Measurements from ENCODE around the gene MRC1.
"Not testable (repeated sequence)": the region's sequence is repeated elsewhere in the genome, so short reads cannot be mapped to it uniquely, and the experiment has no call there.

Gene MRC1

GRCh38 chr10:17912754-17913153, 103.6 kb downstream of the MRC1 start:
- Histone ChIP-seq H3K4me1 (ENCODE audit: control insufficient read depth in 1 of 2, insufficient read depth in 2 of 2, low read length in 2 of 2) (no peaks in the 10 kb centered on the region), H3K27ac (ENCODE audit: low read depth, low read length) (no peak overlapping the region), H3K27me3 (ENCODE audit: control insufficient read depth in 1 of 2, insufficient read depth in 2 of 2, low read length in 2 of 2) (no peaks in the 10 kb centered on the region)

GRCh38 chr10:17913604-17914003, 104.5 kb downstream of the MRC1 start:
- H3K27me3 ChIP-seq (ENCODE audit: control insufficient read depth in 1 of 2, insufficient read depth in 2 of 2, low read length in 2 of 2) = no peaks in the 10 kb centered on the region
- no peak overlapping the region for H3K27ac ChIP-seq (ENCODE audit: low read depth, low read length)
- H3K9ac ChIP-seq (ENCODE audit: low read depth in 1 of 2, low read length in 2 of 2) = no peak overlapping the region
- no peaks in the 10 kb centered on the region for H3K36me3 ChIP-seq (ENCODE audit: control insufficient read depth in 1 of 2, insufficient read depth in 2 of 2, low read length in 2 of 2)
- H3K9me3 ChIP-seq (ENCODE audit: control insufficient read depth in 1 of 2, low read length in 2 of 2) = no peaks in the 10 kb centered on the region
- no peaks in the 10 kb centered on the region for H3K4me1 ChIP-seq (ENCODE audit: control insufficient read depth in 1 of 2, insufficient read depth in 2 of 2, low read length in 2 of 2)
- no peak overlapping the region for H3K4me3 ChIP-seq (ENCODE audit: low read depth in 1 of 2, low read length in 2 of 2)

More at GRCh38 chr10:17912754-17913153, 103.6 kb downstream of the MRC1 start:
- Histone ChIP-seq H3K9me3 (ENCODE audit: control insufficient read depth in 1 of 2, low read length in 2 of 2) (no peaks in the 10 kb centered on the region), H3K4me3 (ENCODE audit: low read depth in 1 of 2, low read length in 2 of 2) (no peak overlapping the region), H3K36me3 (ENCODE audit: control insufficient read depth in 1 of 2, insufficient read depth in 2 of 2, low read length in 2 of 2) (no peaks in the 10 kb centered on the region), H3K9ac (ENCODE audit: low read depth in 1 of 2, low read length in 2 of 2) (no peak overlapping the region)

- Histone ChIP-seq H3K9ac (ENCODE audit: low read depth in 1 of 2, low read length in 2 of 2) (no peak overlapping the region), H3K4me1 (ENCODE audit: control insufficient read depth in 1 of 2, insufficient read depth in 2 of 2, low read length in 2 of 2) (no peaks in the 10 kb centered on the region), H3K36me3 (ENCODE audit: control insufficient read depth in 1 of 2, insufficient read depth in 2 of 2, low read length in 2 of 2) (no peaks in the 10 kb centered on the region), H3K9me3 (ENCODE audit: control insufficient read depth in 1 of 2, low read length in 2 of 2) (no peaks in the 10 kb centered on the region), H3K4me3 (ENCODE audit: low read depth in 1 of 2, low read length in 2 of 2) (no peak overlapping the region), H3K27me3 (ENCODE audit: control insufficient read depth in 1 of 2, insufficient read depth in 2 of 2, low read length in 2 of 2) (no peaks in the 10 kb centered on the region), H3K27ac (ENCODE audit: low read depth, low read length) (no peak overlapping the region)
Observed at GRCh38 chr10:17914169-17915045, 105.3 kb downstream of the MRC1 start.

GRCh38 chr10:17915181-17915580, 106.0 kb downstream of the MRC1 start:
- no peaks in the 10 kb centered on the region for H3K9me3 ChIP-seq (ENCODE audit: control insufficient read depth in 1 of 2, low read length in 2 of 2)

GRCh38 chr10:17918187-17918903, 109.2 kb downstream of the MRC1 start:
- Histone ChIP-seq H3K9ac (ENCODE audit: low read depth in 1 of 2, low read length in 2 of 2) (no peak overlapping the region), H3K4me1 (ENCODE audit: control insufficient read depth in 1 of 2, insufficient read depth in 2 of 2, low read length in 2 of 2) (no peaks in the 10 kb centered on the region), H3K27me3 (ENCODE audit: control insufficient read depth in 1 of 2, insufficient read depth in 2 of 2, low read length in 2 of 2) (no peaks in the 10 kb centered on the region), H3K4me3 (ENCODE audit: low read depth in 1 of 2, low read length in 2 of 2) (no peak overlapping the region), H3K27ac (ENCODE audit: low read depth, low read length) (no peak overlapping the region), H3K9me3 (ENCODE audit: control insufficient read depth in 1 of 2, low read length in 2 of 2) (no peaks in the 10 kb centered on the region), H3K36me3 (ENCODE audit: control insufficient read depth in 1 of 2, insufficient read depth in 2 of 2, low read length in 2 of 2) (no peaks in the 10 kb centered on the region)

More at GRCh38 chr10:17915181-17915580, 106.0 kb downstream of the MRC1 start:
- Histone ChIP-seq H3K27me3 (ENCODE audit: control insufficient read depth in 1 of 2, insufficient read depth in 2 of 2, low read length in 2 of 2) (no peaks in the 10 kb centered on the region), H3K27ac (ENCODE audit: low read depth, low read length) (no peak overlapping the region), H3K36me3 (ENCODE audit: control insufficient read depth in 1 of 2, insufficient read depth in 2 of 2, low read length in 2 of 2) (no peaks in the 10 kb centered on the region), H3K4me3 (ENCODE audit: low read depth in 1 of 2, low read length in 2 of 2) (no peak overlapping the region), H3K9ac (ENCODE audit: low read depth in 1 of 2, low read length in 2 of 2) (no peak overlapping the region), H3K4me1 (ENCODE audit: control insufficient read depth in 1 of 2, insufficient read depth in 2 of 2, low read length in 2 of 2) (no peaks in the 10 kb centered on the region)

GRCh38 chr10:17921378-17921777, 112.2 kb downstream of the MRC1 start:
- Histone ChIP-seq H3K4me3 (ENCODE audit: low read depth in 1 of 2, low read length in 2 of 2) (no peak overlapping the region), H3K27me3 (ENCODE audit: control insufficient read depth in 1 of 2, insufficient read depth in 2 of 2, low read length in 2 of 2) (no peaks in the 10 kb centered on the region), H3K36me3 (ENCODE audit: control insufficient read depth in 1 of 2, insufficient read depth in 2 of 2, low read length in 2 of 2) (no peaks in the 10 kb centered on the region), H3K27ac (ENCODE audit: low read depth, low read length) (no peak overlapping the region), H3K9ac (ENCODE audit: low read depth in 1 of 2, low read length in 2 of 2) (no peak overlapping the region), H3K4me1 (ENCODE audit: control insufficient read depth in 1 of 2, insufficient read depth in 2 of 2, low read length in 2 of 2) (no peaks in the 10 kb centered on the region), H3K9me3 (ENCODE audit: control insufficient read depth in 1 of 2, low read length in 2 of 2) (no peaks in the 10 kb centered on the region)

- H3K27ac ChIP-seq (ENCODE audit: low read depth, low read length) = no peak overlapping the region
- no peak overlapping the region for H3K9ac ChIP-seq (ENCODE audit: low read depth in 1 of 2, low read length in 2 of 2)
- H3K4me1 ChIP-seq (ENCODE audit: control insufficient read depth in 1 of 2, insufficient read depth in 2 of 2, low read length in 2 of 2) = no peaks in the 10 kb centered on the region
- no peak overlapping the region for H3K4me3 ChIP-seq (ENCODE audit: low read depth in 1 of 2, low read length in 2 of 2)
- no peaks in the 10 kb centered on the region for H3K27me3 ChIP-seq (ENCODE audit: control insufficient read depth in 1 of 2, insufficient read depth in 2 of 2, low read length in 2 of 2)
- no peaks in the 10 kb centered on the region for H3K36me3 ChIP-seq (ENCODE audit: control insufficient read depth in 1 of 2, insufficient read depth in 2 of 2, low read length in 2 of 2)
- no peaks in the 10 kb centered on the region for H3K9me3 ChIP-seq (ENCODE audit: control insufficient read depth in 1 of 2, low read length in 2 of 2)
Observed at GRCh38 chr10:17923728-17924127, 114.6 kb downstream of the MRC1 start.

- no peaks in the 10 kb centered on the region for H3K4me1 ChIP-seq (ENCODE audit: control insufficient read depth in 1 of 2, insufficient read depth in 2 of 2, low read length in 2 of 2)
- no peaks in the 10 kb centered on the region for H3K36me3 ChIP-seq (ENCODE audit: control insufficient read depth in 1 of 2, insufficient read depth in 2 of 2, low read length in 2 of 2)
- no peak overlapping the region for H3K4me3 ChIP-seq (ENCODE audit: low read depth in 1 of 2, low read length in 2 of 2)
- no peaks in the 10 kb centered on the region for H3K9me3 ChIP-seq (ENCODE audit: control insufficient read depth in 1 of 2, low read length in 2 of 2)
- no peaks in the 10 kb centered on the region for H3K27me3 ChIP-seq (ENCODE audit: control insufficient read depth in 1 of 2, insufficient read depth in 2 of 2, low read length in 2 of 2)
- H3K9ac ChIP-seq (ENCODE audit: low read depth in 1 of 2, low read length in 2 of 2) = no peak overlapping the region
- H3K27ac ChIP-seq (ENCODE audit: low read depth, low read length) = no peak overlapping the region
Observed at GRCh38 chr10:17943033-17943745, 134.0 kb downstream of the MRC1 start.

- H3K27me3 ChIP-seq (ENCODE audit: control insufficient read depth in 1 of 2, insufficient read depth in 2 of 2, low read length in 2 of 2); H3K36me3 ChIP-seq (ENCODE audit: control insufficient read depth in 1 of 2, insufficient read depth in 2 of 2, low read length in 2 of 2): not testable (repeated sequence)
Observed at GRCh38 chr10:17950269-17950668, 141.1 kb downstream of the MRC1 start.

GRCh38 chr10:17950726-17951125, 141.6 kb downstream of the MRC1 start:
- H3K27ac ChIP-seq (ENCODE audit: low read depth, low read length) = no peak overlapping the region
- H3K9ac ChIP-seq (ENCODE audit: low read depth in 1 of 2, low read length in 2 of 2) = no peak overlapping the region
- no peaks in the 10 kb centered on the region for H3K9me3 ChIP-seq (ENCODE audit: control insufficient read depth in 1 of 2, low read length in 2 of 2)
- no peaks in the 10 kb centered on the region for H3K36me3 ChIP-seq (ENCODE audit: control insufficient read depth in 1 of 2, insufficient read depth in 2 of 2, low read length in 2 of 2)
- H3K4me1 ChIP-seq (ENCODE audit: control insufficient read depth in 1 of 2, insufficient read depth in 2 of 2, low read length in 2 of 2) = no peaks in the 10 kb centered on the region
- no peaks in the 10 kb centered on the region for H3K27me3 ChIP-seq (ENCODE audit: control insufficient read depth in 1 of 2, insufficient read depth in 2 of 2, low read length in 2 of 2)
- H3K4me3 ChIP-seq (ENCODE audit: low read depth in 1 of 2, low read length in 2 of 2) = no peak overlapping the region

More at GRCh38 chr10:17950269-17950668, 141.1 kb downstream of the MRC1 start:
- not testable (repeated sequence) for H3K9ac ChIP-seq (ENCODE audit: low read depth in 1 of 2, low read length in 2 of 2); H3K4me3 ChIP-seq (ENCODE audit: low read depth in 1 of 2, low read length in 2 of 2); H3K4me1 ChIP-seq (ENCODE audit: control insufficient read depth in 1 of 2, insufficient read depth in 2 of 2, low read length in 2 of 2); H3K9me3 ChIP-seq (ENCODE audit: control insufficient read depth in 1 of 2, low read length in 2 of 2); H3K27ac ChIP-seq (ENCODE audit: low read depth, low read length)
